ENCODE results near the gene TNNT3.

The TNNT3 gene

DNA sequence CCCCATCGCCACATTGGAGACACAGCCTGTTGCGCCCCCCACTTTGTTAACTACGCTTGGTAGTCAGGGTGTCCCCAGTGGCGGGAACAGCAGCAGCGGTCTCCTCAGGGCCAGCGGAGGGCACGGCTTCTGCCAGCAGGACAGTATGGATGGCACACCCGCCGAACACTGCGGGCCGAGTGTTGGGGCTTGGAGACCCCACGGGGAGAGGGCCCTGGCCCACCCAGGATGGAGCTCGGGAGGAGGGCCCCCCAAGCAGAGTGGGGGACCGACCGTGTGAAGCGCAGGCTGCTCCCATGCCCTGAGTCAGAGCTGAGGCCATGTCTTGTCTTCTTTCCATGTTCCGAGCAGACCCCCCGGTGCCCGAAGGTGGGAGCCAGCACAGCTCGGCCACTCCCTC lies 45.5 kb downstream of the TNNT3 start:
- no peak for DNase-seq

DNA sequence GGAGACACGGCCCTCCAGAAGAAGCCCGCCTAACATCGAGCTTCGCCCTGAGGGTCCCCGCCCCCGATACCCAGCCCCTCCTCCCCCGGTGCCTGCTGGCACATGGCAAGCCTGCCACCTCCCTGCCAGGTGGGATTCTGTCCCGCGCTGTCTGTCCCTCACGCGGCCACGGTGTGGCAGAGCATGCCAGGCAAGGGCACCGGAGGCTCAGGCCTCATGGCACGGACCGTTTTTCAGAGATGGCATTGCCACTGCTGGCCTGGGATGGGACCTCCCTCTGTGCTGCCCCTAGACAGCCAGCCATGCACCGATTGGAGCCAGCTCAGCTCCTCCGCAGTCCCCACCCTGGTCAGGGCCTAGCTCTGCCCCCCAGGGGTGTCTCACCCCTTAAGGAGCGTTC lies 47.0 kb downstream of the TNNT3 start:
- no peak for DNase-seq

DNA sequence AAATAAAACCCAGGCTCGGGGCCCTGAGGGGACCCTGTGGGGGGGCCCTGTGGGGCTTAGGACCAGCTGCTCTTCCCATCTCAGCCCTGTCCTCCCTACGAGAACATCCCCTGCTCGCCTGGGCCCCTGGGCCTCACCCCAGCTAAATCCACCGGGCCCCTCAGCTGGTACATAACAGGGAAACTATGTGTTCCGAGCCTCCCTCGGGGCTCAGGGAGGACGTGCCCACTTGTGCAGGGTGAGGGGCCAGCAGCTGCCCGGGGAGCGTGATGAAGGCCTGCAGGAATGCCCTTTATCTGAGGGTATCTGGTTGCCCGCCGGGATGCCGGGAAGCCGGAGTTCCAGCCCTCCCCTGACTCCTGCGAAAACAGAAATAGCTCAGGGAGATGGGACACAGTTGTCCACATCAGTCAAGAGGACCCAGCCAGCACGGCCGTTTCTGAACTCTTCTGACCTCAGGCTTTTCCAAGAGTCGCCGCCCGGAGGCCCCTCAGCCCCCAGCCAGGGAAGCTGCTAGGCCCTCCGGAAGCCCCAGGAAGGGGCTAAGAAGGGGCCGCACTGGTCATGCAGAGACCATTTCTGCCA lies 48.2 kb downstream of the TNNT3 start:
- DNase-seq: no peak

DNA sequence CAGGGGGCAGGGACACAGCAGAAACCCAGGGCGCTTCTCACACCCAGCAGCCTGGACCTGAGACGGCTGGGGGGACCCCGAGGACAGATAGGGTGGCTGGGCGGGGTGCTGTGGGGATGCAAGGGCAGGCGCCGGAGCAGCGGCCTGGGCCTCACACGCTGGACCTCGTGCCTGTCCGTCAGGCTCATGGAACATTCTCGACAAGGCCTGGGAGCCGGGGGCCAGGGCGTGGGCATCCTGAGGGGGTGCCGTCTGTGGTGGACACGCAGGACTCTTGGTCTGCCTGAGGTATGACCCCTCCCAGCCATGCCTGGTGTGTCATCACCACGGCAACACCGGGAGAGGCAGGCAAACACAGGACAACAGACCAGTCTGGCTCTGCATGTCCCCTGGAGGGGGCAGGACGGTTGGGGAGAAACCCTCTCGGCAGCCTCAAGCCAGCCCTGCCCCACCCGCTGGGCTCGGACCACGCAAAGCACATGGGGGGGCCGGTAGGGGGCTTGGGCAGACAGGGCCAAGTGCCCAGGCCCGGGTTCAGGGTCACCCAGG lies 49.0 kb downstream of the TNNT3 start:
- no peak for DNase-seq

DNA sequence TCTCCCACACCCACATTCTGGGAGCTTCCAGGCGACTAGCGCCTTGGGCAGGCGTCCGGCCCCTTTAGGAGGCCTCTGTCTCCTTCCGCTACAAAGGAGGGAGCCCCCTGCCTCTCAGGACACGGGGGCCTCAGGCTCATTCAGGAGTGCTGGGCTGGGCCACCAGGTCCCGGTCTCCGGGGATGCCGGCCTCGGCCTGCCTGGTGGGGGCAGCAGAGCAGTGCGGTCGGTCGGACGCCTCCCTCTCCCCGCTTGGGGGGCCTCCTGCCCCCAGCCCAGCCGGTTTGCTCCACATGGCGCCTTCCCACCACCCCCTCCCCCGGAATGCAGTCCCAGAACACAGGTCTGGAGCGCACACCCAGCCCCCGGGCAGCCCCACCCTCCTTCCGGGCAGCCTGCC lies 49.5 kb downstream of the TNNT3 start:
- no peak for DNase-seq

DNA sequence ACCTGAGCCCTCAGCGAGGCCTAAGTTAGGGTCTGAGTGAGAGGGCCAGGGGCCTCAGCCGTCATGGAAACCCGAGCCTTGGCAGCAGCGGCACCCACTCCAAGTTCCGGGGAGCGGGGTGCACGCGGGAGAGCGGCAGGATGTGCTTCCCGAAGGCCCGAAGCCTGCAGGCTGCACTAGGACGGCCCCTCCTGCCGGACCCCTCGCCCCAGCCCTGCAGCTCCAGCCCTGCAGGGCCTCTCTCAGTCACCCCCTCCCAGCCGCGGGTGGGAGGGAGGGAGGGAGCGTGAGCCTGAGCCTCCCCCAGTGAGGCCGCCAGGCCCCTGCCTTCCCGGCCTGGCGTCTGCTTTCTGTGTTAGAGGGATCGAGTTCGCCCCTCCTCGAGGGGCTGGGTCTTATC lies 50.3 kb downstream of the TNNT3 start:
- DNase-seq: no peak

DNA sequence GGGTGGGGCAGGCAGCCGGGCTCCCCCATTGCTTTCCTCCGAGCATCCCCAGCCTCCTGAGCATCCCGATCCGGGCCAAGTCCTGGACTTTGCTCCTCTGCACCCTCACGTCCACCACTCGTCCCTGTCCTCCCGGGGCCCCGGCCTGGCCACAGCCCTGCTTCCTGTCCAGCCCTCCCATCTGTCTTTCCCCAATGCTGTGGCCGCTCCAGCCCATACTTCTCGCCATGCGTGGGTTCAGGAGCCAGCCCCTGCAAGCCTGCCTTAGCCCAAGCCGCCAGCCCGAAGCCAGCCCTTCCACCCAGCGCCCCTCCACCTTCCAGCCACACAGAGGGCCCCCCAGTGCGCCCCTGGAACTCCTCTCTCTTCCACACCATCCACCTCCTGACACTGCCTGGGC lies 51.5 kb downstream of the TNNT3 start:
- DNase-seq: no peak

DNA sequence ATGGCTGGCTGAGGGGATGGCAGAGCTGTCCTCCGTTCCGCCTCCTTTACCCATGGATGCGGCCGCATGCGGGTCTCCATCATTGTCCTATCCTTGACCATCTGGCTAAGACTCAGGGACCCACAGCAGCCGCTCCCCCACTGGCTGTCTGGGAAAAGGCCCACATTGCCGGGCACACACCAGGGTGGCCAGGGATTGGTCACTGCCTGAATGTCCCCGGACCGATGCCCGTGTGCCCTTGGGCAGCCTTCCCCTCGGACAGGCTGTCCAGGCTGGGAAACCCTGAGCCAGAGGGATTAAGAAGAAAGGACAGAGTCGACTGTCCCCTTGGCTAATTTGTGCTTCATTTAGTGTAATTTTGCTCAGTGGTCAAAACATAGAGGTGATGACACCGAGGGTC lies 55.7 kb downstream of the TNNT3 start:
- no peak for DNase-seq

DNA sequence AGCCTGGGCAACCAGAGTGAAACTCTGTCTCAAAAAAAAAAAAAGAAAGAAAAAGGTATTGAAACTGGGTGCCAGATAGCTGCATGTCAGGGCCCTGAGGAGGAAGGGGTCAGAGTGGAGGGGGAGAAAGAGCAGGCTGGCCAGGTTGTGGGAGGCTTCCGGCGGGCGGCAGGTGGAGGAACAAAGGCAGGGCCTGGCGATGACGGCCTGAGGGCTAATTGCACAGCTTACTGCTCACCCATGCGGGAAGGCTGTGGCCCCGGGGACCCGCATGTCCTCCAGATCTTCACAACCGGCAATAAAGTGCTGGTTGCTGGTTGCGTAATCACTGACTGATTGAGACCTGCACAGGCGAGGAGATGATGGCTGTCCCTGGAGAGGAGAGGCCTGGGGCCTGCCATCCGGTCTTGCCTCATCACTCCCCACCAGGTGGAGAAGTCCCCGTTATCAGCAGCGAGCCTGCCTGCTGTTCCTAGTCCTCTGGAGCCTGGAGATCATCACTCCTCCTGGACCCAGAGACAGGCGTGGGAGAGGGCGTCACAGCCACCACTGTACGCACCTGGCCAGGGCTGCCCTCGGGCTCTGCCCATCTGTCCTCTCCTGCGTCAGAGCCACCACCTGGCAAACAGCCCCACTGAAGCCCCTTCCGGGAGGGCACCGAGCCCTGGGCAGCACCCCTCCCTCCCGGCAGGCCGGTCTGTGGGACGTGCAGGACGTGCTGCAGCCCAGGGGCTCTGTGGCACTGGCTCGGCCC lies 59.4 kb downstream of the TNNT3 start:
- DNase-seq: no peak

DNA sequence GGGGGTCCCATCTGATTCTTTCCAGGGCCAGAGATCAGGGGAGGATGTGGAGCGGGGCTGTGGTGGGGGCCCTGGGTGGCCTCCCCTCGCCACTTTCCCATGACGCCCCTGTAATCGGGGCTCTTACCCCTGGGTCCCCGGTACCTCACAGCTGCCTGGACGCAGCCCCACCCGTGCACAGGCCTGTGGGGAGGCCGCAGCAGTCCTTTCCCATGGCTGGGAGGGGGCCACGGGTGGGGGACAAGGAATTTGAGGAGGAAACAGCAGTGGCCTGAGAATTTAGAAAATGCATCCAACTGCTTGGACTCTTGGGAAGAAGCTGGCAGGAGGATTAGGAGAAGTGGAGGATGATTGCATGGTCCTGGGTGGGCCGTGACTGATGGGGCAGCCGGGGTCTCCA lies 60.1 kb downstream of the TNNT3 start:
- DNase-seq: no peak

DNA sequence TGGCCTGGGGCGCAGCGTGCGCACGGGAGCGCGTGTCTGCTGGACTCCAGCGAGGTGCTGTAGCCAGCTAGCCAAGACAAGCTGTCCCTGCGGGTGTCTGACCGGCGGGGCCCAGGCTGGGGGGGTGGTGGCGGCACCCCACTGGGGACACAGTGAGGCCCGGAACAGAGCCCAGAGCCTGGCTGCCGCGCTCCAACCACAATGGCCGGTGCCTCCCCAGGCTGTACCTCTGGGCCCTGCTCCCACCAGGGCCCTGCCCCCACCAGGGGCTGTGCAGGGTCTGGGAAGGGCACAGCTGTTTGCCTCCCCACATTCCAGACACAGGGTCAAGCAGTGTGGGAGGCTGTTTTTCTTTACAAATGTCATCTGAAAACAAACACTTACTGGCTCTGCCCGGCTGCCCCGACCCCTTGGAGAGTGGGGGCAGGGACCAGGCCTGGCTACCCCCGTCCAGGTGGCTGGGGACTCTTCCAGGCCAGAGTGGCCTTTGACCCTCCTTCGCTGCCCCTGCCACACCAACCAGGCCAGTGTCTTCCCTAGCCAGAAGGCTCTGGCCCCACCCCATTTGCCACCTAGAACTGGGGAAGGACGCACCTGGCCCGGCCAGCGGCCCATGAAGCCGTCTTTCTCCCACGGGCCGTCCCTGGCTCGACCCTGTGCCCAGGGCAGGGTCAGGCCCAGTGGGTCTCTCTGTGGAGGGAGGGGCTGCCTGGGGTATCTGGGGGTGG lies 63.5 kb downstream of the TNNT3 start:
- DNase-seq: no peak

DNA sequence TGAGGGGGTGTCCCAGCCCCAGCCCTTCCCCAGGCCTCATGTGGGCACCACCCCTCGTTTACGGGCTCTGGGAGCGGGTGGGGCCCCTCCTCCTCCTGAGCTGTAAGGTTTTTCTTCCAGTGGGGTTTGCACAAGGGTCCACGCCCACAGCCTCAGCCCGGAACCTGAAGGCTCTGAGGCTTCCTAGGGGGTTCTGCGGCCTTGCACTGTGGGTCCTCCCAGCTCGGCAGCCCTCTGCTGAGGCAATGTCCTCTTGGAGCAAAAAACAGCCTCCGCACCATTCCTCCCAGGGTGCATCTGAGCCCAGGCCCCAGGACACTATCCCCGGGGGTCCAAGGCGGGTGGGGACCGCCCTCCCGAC lies 64.1 kb downstream of the TNNT3 start:
- DNase-seq: no peak

DNA sequence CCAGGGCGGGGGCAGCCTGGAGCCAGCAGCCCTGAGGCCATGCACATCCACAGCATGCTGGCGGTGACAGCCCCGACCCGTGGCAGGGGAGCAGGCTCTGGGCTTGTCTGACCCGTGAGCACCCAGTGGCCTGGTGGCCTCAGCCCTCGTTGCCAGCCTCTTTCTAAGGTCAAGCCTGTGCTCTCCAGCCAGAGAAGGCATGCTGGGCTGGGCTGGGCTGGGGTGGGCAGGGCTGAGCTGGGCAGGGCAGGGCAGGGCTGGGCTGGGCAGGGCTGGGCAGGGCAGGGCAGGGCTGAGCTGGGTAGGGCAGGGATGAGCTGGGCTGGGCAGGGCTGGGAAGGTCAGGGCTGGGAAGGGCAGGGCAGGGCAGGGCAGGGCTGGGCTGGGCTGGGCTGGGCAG lies 67.5 kb downstream of the TNNT3 start:
- no peak for DNase-seq

DNA sequence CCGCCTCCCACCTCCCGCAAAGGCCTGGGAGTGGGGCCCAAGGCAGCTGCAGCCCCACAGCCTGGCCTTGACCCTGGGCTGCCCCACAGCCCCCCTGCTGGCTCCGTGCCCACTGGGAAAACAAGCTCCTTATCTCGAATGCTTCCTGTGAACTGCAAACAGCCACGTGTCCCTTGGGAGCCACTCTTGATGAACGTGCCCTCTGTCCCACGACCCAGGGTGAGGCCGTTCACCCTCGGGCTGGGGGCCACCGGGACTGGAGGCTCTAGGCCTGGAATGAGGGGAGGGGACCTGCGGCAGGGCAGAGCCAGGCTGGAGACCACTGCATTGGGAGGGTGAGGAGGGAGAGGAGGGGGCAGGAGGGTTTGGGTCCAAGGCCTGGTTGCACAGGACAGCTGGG lies 68.7 kb downstream of the TNNT3 start:
- no peak for DNase-seq
